Measurements from ENCODE around the gene DGKH.

The DGKH gene

GRCh38 chr13:42284068-42284467, 235.6 kb downstream of the DGKH start:
- Mint-ChIP-seq H3K4me1 (ENCODE audit: low read depth) (peaks cover 36% of the 10 kb centered on the region), H3K9me3 (ENCODE audit: low read depth) (no peaks in the 10 kb centered on the region), H3K27ac (no peak overlapping the region), H3K27me3 (no peaks in the 10 kb centered on the region), H3K36me3 (peaks cover 22% of the 10 kb centered on the region), H3K4me3 (no peak overlapping the region)
